HG02943 (cell line): ENCODE measurements around the gene SLC9B1.

ENCODE experiments used
- ATAC-seq: cut with Tn5 transposase; IDR thresholded peaks from one replicate; pipeline ENCODE4 v1.9.1; 2021; ENCODE audit warnings: mild to moderate bottlenecking, low read depth, moderate library complexity; ENCODE audit not compliant: unreplicated experiment

Gene SLC9B1

GRCh38 chr4:103019308-103020124 is at the start of gene SLC9B1:
Gene SLC9B1 (minus strand): TSS chr4:103019705. CDS start chr4:102991711, 27,994 bp downstream.
- ATAC-seq = peak; percentile 99

DNA sequence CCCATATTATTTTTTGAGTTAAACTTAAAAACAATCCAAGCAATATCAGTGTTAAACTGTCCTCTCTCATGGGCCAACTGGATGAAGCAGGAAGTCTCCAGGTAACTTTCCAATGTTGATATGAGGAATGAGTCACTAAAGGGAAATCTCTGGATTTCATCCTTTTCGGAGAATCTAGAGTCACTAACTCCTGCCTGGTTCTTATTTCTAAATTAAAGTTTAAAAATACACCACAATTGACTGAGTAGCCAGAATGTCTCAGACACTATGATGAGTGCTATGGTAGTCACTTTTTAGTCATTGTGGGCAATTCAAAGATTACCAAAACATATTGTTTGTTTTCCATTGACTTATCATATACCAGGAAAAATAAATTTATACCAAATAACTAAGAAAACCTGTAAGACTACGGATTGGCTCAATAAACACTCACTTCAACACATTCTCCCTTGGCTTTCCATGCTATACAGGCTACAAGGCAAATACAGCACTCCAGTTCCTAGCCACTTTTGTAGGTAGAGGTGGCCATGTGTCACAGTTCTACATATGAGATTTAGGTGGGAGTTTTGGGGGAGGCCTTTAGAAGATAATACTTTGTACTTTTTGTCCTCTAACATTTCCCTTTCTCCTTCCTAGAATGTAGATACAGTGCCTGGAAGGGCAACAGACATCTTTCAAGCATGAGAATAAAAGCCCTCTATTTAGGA is 48.5 kb upstream of the SLC9B1 start:
- no peak for ATAC-seq

DNA sequence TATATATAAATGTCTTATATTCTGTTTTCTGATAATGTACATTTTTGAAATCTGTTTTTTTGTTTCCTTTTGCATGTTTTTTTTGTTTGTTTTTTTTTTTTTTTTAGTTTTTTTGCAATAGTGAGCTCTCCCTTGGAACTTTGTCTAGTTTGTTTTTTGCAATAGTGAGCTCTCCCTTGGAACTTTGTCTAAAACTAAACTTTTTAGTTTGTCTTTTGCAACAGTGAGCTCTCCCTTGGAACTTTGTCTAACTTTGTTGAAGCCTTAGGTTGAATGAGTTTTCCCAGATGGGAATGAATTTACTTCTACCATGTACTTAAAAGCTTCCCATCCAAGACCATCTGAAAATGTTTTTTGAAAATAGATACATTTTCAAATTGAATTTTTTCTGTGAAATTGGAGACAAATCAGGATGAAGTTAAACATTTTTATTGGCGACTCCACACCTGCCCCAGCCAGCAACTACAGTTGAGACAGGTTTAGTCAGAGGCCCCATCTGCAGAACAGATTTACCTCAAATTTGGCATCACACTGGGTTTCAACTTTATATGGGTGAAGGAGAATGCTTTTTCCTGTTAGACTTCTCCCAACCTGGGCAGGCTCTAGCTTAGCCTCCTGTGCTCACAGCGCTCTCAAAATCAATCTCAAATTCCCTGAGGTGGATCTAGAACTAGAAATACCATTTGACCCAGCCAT is 41.1 kb upstream of the SLC9B1 start:
- no peak for ATAC-seq

DNA sequence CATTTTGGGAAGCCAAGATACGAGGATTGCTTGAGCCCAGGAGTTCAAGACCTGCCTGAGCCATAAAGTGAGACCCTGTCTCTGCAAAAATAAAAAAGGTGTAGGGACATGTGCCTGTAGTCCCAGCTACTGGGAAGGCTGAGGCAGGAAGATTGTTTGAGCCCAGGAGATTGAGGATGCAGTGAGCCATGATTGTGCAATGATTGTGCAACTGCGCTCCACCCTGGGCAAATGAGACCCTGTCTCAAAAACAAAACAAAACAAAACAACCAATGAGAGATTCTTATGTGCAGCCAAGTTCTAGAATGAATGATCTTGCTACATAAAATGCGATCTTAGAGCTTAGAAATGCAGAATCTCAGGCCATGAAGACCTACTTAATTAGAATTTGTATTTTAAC is 34.5 kb upstream of the SLC9B1 start:
- ATAC-seq = no peak

DNA sequence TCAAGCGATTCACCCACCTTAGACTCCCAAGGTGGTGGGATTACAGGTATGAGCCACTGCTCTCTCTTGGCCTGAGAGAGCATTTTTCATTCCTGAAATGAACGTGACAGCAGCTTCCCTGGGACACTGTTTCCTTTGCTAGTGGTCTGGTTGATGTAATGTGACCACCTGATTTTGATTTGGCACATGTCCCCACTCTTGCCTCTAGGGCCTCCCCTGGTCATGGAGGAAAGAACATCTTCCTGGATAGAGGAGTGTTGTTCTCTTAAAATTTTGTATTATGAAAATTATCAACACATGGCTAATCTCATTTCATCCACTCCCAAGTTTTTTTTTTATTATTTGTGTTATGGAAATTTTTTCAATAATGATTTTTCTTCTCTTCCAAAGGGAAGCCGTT is 33.3 kb upstream of the SLC9B1 start:
- ATAC-seq = no peak

DNA sequence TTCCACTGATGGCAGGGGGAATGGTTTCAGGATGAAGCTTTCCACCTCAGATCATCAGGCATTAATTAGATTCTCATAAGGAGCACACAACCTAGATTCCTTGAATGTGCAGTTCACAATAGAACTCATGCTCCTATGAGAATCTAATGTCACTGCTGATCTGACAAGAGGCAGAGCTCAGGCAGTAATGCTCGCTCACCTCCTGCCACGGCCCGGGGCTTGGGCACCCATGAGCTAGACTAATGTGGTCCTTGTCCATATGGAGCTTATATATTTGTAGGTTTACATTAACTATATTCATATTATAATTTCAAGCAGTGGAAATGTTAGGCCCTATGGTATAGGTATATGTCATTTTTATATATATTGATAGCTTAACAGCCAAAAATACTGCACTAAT is 32.6 kb upstream of the SLC9B1 start:
- ATAC-seq = no peak

GRCh38 chr4:103050736-103051436 is 31.4 kb upstream of the SLC9B1 start:
- no peak for ATAC-seq

- ATAC-seq = peak; percentile 98
Measured at GRCh38 chr4:103046416-103047290, 27.1 kb upstream of the SLC9B1 start.

GRCh38 chr4:103044183-103044582 is 24.7 kb upstream of the SLC9B1 start:
- ATAC-seq = no peak

- ATAC-seq = no peak
Measured at GRCh38 chr4:103036169-103036568, 16.7 kb upstream of the SLC9B1 start.

DNA sequence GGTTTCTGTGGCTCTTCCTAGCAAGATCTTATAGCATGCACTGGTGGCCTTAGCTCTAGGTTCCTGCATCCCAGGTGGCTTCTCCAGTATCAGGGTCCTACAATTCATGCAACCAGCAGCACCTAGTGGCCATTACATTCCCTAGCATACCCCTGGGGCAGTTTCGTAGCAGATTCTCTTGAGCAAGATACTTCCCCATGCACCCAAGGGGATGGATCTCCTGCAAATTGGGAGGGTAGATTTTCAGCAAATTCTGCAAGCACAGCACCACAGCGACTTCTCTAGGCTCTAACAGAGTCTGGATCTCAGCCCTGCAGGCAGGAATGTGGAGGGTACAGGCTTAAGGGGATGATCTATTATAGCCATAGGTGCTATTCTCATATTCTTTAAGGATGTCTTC is 13.1 kb upstream of the SLC9B1 start:
- peak; percentile 77 for ATAC-seq

DNA sequence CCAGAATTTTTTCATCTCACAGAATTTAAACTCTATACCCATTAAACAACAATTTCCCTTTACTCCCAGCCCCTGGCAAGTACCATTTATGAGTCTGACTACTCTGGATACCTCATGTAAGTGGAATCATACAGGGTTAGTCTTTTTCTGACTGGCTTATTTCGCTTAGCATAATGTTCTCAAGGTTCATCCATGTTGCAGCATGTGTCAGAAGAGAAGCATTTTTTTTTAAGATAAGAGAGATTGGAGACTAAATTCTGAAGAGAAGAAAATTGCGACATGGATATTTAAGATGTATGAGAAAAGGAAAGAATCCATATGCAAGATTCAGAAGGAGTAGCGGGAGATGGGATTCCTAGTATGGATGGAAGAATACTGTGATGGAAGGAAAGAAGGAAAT is 11.3 kb upstream of the SLC9B1 start:
- ATAC-seq = no peak

- ATAC-seq = no peak
Measured at GRCh38 chr4:103029300-103029699, 9.8 kb upstream of the SLC9B1 start.

DNA sequence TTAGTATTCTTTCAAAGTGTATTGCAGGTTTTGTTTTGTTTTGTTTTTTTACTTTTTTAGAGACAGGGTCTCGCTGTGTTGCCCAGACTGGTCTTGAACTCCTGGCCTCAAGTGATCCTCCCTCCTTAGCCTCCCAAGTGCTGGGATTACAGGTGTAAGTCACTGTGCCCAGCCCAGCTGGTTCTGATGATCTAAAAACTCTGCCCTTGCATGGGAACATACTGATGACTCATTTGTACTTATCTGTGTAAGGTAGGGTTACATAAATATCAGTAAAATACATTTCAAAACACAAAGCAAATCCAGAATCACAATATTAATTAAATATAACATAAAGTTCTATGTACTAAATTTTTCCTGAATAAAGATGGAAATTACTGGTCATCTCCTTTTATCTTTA is 7.4 kb upstream of the SLC9B1 start:
- ATAC-seq = no peak

DNA sequence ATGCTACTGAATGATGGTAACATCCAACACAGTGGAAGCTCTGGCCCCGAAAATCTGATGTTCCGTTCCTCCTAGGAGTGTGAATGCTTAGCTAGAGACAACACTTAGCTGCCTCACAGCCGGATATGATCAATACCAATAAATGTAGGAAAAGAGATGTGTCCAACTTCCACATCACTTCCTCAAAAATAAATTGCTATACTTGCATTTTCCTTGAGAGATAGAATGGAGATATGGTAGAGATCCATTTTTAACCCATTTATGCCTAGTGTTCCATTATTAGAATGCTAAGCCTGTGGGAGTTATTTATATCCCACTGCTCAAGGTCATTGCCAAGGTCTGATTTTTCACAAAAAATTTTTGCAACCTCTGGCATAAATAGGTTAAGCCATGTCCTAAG is 5.5 kb upstream of the SLC9B1 start:
- ATAC-seq = no peak

DNA sequence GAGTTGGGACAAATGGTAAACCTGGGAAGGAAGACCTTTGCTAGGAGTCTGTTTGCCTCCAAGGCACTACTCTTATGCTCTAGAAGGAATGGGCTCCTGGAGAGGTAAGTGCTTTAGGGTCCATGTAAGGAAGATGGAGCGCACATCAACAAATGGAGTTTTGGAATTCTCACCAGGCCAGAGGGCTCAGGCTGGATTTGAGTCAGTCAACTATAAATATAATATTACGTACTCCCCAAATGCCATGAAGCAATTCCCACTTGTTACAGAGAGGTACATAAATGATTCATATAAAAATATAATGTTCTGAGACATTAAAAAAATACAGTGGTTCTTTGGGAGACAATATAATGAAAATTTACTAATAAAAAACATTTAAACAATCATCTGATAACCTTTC is 1.6 kb upstream of the SLC9B1 start:
- no peak for ATAC-seq

DNA sequence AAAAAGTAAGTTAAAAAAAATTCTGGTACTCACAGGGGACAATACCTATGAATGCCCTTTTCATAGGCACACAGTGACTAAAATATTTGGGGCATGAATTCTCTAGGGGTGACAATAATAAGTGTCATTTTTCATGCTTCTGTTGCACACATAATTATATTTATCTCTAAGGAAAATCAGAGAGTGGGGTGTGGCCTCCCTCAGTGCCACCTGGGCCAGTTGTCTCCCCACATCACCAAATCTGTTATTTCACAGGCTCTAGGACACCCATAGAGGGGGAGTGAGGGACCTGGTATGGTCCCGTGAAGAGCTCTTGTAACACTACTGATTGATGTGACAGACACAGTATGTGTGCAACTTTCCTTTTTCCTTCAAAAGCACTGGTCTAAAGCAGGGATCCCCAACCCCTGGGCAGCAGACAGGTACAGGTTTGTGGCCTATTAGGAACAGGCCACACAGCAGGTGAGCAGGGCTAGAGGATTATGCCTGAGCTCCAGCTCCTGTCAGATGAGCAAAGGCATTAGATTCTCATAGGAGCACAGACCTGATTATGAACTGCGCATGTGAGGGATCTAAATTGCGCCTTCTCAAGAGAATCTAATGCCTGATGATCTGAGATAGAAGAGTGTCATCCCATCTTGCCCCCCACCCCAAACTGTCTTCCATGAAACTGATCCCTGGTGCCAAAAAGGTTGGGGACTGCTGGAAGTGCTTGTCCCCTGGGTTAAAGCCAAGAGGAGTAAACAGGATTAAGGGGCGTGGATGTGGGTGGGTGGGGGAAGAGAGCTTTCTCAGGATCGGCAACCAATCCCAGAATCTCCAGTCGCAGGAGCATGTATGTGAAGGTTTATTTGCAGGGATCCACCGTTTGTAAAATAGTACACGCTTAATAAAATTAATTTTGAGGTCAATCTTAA is 856 bp downstream of the SLC9B1 start:
- ATAC-seq = no peak

DNA sequence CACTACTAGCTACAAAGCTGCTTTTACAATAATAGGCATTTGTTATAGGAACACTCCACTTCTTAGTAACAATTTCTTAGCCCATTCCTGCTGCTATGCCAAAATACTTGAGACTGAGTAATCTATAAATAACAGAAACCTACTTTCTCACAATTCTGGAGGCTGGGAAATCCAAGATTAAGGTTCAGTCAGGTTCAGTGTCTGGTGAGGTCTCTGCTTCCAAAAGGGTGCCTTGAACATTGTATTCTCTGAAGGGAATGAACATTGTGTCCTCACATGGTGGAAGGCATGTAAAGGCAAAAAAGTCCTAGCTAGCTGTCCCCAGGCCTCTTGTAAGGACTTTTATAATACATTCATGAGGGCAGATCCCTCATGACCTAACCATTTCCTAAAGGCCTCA is 7.0 kb downstream of the SLC9B1 start:
- ATAC-seq = no peak

DNA sequence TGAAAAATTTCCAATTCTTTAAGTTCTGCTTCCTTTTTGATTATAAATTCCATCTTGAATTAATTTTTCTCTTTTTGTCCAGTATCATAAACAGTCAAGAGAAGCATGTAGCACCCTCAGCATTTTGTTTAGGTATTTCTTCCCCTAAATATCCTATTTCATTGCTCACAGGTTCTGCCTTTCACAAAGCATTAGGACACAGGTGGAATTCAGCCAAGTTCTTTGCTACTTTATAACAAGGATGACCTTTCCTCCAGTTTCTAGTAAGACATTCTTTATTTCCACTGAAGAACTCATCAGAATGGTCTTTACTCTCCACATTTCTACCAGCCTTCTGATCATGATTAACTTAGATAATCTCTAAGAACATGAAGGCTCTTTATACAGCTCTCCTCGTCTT is 7.4 kb downstream of the SLC9B1 start:
- ATAC-seq = no peak
